SK-N-MC (cell line): ENCODE results near the gene WDR7.

ENCODE experiments used
- EZH2 ChIP-seq: fragments of 200-600 bp; sonication (generic); IDR thresholded peaks from one replicate; pipeline ENCODE4 v1.6.1; 2017; ENCODE audit warnings: antibody characterized with exemption
- POLR2AphosphoS5 ChIP-seq: IDR thresholded peaks from 2 replicates; pipeline ENCODE4 v1.6.1; 2012; ENCODE audit warnings: mild to moderate bottlenecking, low read depth, low read length, borderline replicate concordance

- TF ChIP-seq EZH2 (no peak), POLR2AphosphoS5 (no peak)
These were observed 323.0 kb downstream of the WDR7 start for GRCh38 chr18:56974141-56974540.
